ENCODE results near the gene MALL.
"Not testable (repeated sequence)": the region's sequence is repeated elsewhere in the genome, so short reads cannot be mapped to it uniquely, and the experiment has no call there.

GRCh38 chr2:110062332-110062731 lies 53.3 kb downstream of the MALL start:
- not testable (repeated sequence) for TF ChIP-seq CTCF (IDR thresholded peaks at IDR 0.05; ENCODE audit: low read length); EZH2 (IDR thresholded peaks at IDR 0.05; ENCODE audit: borderline replicate concordance, low read length)

Measured in OCI-LY1 (cell line).